T-helper 1 cell (primary cell): ENCODE results near the gene SLC25A22.

Experiments
- DNase-seq, 5 donors: peaks; one replicate each; pipeline ENCODE4 v3.0.0-alpha.2; 2012 to 2020

SLC25A22 gene

GRCh38 chr11:788953-789940 lies 8.8 kb downstream of the SLC25A22 start:
- DNase-seq, result no peak

- no peak for DNase-seq
Measured at GRCh38 chr11:788009-788640, 10.0 kb downstream of the SLC25A22 start.

- no peak for DNase-seq
Measured at GRCh38 chr11:787084-787675, 10.9 kb downstream of the SLC25A22 start.

- no peak for DNase-seq
Measured at GRCh38 chr11:786235-787083, 11.6 kb downstream of the SLC25A22 start.

GRCh38 chr11:783581-784015 lies 14.5 kb downstream of the SLC25A22 start:
- no peak for DNase-seq

- DNase-seq, result no peak
Measured at GRCh38 chr11:782264-783174, 15.6 kb downstream of the SLC25A22 start.

- peak in 1 of 5 donors; percentile 8 for DNase-seq
Measured at GRCh38 chr11:779955-780532, 18.0 kb downstream of the SLC25A22 start.

GRCh38 chr11:778976-779954 lies 18.8 kb downstream of the SLC25A22 start:
- peak in 1 of 5 donors; percentile 9 for DNase-seq

- DNase-seq, result peak; percentile 87 to 96 (median 90)
Measured at GRCh38 chr11:777288-778255, 20.5 kb downstream of the SLC25A22 start, which contains the start of gene GATD1. TSS of gene GATD1 (minus strand) at chr11:777487. CDS start at chr11:777462, 25 bp downstream.

- peak in 1 of 5 donors; percentile 11 for DNase-seq
Measured at GRCh38 chr11:776561-777287, 21.4 kb downstream of the SLC25A22 start.

- DNase-seq, result no peak
Measured at GRCh38 chr11:776263-776560, 21.9 kb downstream of the SLC25A22 start.

GRCh38 chr11:774873-775592 lies 23.0 kb downstream of the SLC25A22 start:
- peak in 1 of 5 donors; percentile 12 for DNase-seq

- no peak for DNase-seq
Measured at GRCh38 chr11:773830-774229, 24.3 kb downstream of the SLC25A22 start.

- no peak for DNase-seq
Measured at GRCh38 chr11:773425-773824, 24.7 kb downstream of the SLC25A22 start.

GRCh38 chr11:772429-773390 lies 25.4 kb downstream of the SLC25A22 start:
- DNase-seq, result no peak
